ENCODE data around the gene DMBX1. TPM values are rescaled to one million over a fixed set of nuclear protein-coding genes. Genes with fewer than 3 reads are reported as not detected.

DMBX1 gene
- total RNA-seq, 1 donor from 2014 or later, result not detected

- ATAC-seq, result no peak
- intact Hi-C loops (cut with micrococcal nuclease), result no loop called here
- DNase-seq, result no peak
Measured at GRCh38 chr1:46493316-46494032, 3.8 kb downstream of the DMBX1 start.

GRCh38 chr1:46494910-46495309 is 5.3 kb downstream of the DMBX1 start:
- intact Hi-C loops (cut with micrococcal nuclease), result no loop called here
- ATAC-seq (no peak), DNase-seq (no peak)

GRCh38 chr1:46495778-46496177 is 6.1 kb downstream of the DMBX1 start:
- ATAC-seq, result no peak
- intact Hi-C loops (cut with micrococcal nuclease), result no loop called here
- DNase-seq, result no peak

- ATAC-seq (no peak), DNase-seq (no peak)
- intact Hi-C loops (cut with micrococcal nuclease), result no loop called here
Measured at GRCh38 chr1:46496505-46496904, 6.9 kb downstream of the DMBX1 start.

GRCh38 chr1:46497020-46497419 is 7.4 kb downstream of the DMBX1 start:
- intact Hi-C loops (cut with micrococcal nuclease), result no loop called here
- no peak for DNase-seq
- no peak for ATAC-seq

GRCh38 chr1:46497665-46498064 is 8.0 kb downstream of the DMBX1 start:
- DNase-seq (no peak), ATAC-seq (no peak)
- intact Hi-C loops (cut with micrococcal nuclease), result no loop called here

GRCh38 chr1:46501528-46501927 is 11.9 kb downstream of the DMBX1 start:
- ATAC-seq (no peak), DNase-seq (no peak)
- intact Hi-C loops (cut with micrococcal nuclease), result no loop called here

GRCh38 chr1:46503421-46503820 is 13.8 kb downstream of the DMBX1 start:
- ATAC-seq, result no peak
- no peak for DNase-seq
- intact Hi-C loops (cut with micrococcal nuclease), result no loop called here

- intact Hi-C loops (cut with micrococcal nuclease), result no loop called here
- DNase-seq (no peak), ATAC-seq (no peak)
Measured at GRCh38 chr1:46506470-46507219, 17.0 kb downstream of the DMBX1 start.

- ATAC-seq, result no peak
- no peak for DNase-seq
- intact Hi-C loops (cut with micrococcal nuclease), result no loop called here
Measured at GRCh38 chr1:46508757-46509156, 19.1 kb downstream of the DMBX1 start.

- intact Hi-C loops (cut with micrococcal nuclease), result no loop called here
- ATAC-seq (no peak), DNase-seq (no peak)
Measured at GRCh38 chr1:46510341-46510997, 20.8 kb downstream of the DMBX1 start.

GRCh38 chr1:46510998-46511365 is 21.3 kb downstream of the DMBX1 start:
- intact Hi-C loops (cut with micrococcal nuclease), result no loop called here
- ATAC-seq (no peak), DNase-seq (no peak)

- intact Hi-C loops (cut with micrococcal nuclease), result no loop called here
- ATAC-seq (no peak), DNase-seq (no peak)
Measured at GRCh38 chr1:46512135-46512791, 22.6 kb downstream of the DMBX1 start.

GRCh38 chr1:46512792-46513190 is 23.2 kb downstream of the DMBX1 start:
- DNase-seq (no peak), ATAC-seq (no peak)
- intact Hi-C loops (cut with micrococcal nuclease), result no loop called here

GRCh38 chr1:46513536-46513935 is 23.9 kb downstream of the DMBX1 start:
- no peak for ATAC-seq
- intact Hi-C loops (cut with micrococcal nuclease), result no loop called here
- DNase-seq, result no peak

- intact Hi-C loops (cut with micrococcal nuclease), result no loop called here
- DNase-seq, result no peak
Measured at GRCh38 chr1:46515576-46515975, 25.9 kb downstream of the DMBX1 start.

GRCh38 chr1:46516200-46516950 is 26.7 kb downstream of the DMBX1 start:
- DNase-seq (no peak), ATAC-seq (no peak)
- intact Hi-C loops (cut with micrococcal nuclease), result no loop called here

More at GRCh38 chr1:46515576-46515975, 25.9 kb downstream of the DMBX1 start:
- no peak for ATAC-seq

- ATAC-seq (no peak), DNase-seq (no peak)
- intact Hi-C loops (cut with micrococcal nuclease), result no loop called here
Measured at GRCh38 chr1:46517010-46517600, 27.5 kb downstream of the DMBX1 start.

GRCh38 chr1:46517932-46518498 is 28.4 kb downstream of the DMBX1 start:
- no peak for DNase-seq
- intact Hi-C loops (cut with micrococcal nuclease), result no loop called here
- no peak for ATAC-seq
